ENCODE measurements around the gene UIMC1. TPM values are rescaled to one million over a fixed set of nuclear protein-coding genes. Genes with fewer than 3 reads are reported as not detected.

Gene UIMC1
- total and polyA plus RNA-seq, 2 of the 13 experiments (the other 11 are each of a cell fraction or from before 2014, with no cell fraction given): 18.9 to 32.7 TPM

DNA sequence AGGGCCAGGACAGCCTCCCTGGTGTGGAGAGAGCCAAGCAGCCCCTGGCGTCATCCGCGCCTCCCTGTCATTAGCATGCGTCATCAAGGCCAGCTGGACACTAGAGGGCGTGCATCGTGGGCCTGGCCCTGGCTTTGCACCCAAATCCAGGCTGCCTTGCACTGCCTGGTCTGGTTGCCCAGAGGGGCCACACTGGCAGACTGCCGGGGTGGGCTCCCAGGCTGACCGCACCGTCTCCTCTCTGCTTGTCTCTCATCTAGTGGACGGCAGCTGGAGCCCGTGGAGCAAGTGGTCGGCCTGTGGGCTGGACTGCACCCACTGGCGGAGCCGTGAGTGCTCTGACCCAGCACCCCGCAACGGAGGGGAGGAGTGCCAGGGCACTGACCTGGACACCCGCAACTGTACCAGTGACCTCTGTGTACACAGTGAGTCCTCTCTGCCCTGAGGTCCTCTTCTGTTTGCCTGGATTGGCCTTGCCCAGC lies 136.4 kb downstream of the UIMC1 start (continued):
- TF ChIP-seq ZNF567 (CRISPR knock-in tag; IDR thresholded peaks at IDR 0.05; ENCODE audit: borderline replicate concordance) (no peak), FOSL2 (CRISPR knock-in tag; IDR thresholded peaks at IDR 0.05) (peak; percentile 86), FOXA3 (CRISPR knock-in tag; IDR thresholded peaks at IDR 0.05) (no peak), NR2F2 (IDR thresholded peaks at IDR 0.05; ENCODE audit: borderline replicate concordance, low read depth) (no peak), SMAD9 (CRISPR knock-in tag; IDR thresholded peaks at IDR 0.05) (no peak), SCMH1 (CRISPR knock-in tag; IDR thresholded peaks at IDR 0.05; ENCODE audit: borderline replicate concordance) (no peak), SRY (CRISPR knock-in tag; IDR thresholded peaks at IDR 0.05) (no peak), TBP (CRISPR knock-in tag; IDR thresholded peaks at IDR 0.05) (no peak), ZNF747 (CRISPR knock-in tag; IDR thresholded peaks at IDR 0.05; ENCODE audit: borderline replicate concordance) (no peak), CAMTA2 (CRISPR knock-in tag; IDR thresholded peaks at IDR 0.05; ENCODE audit: borderline replicate concordance) (no peak), ZSCAN9 (CRISPR knock-in tag; IDR thresholded peaks at IDR 0.05; ENCODE audit: borderline replicate concordance) (no peak), IRF2 (CRISPR knock-in tag; IDR thresholded peaks at IDR 0.05) (no peak), PHF8 (CRISPR knock-in tag; IDR thresholded peaks at IDR 0.05) (no peak), ZNF674 (CRISPR knock-in tag; IDR thresholded peaks at IDR 0.05; ENCODE audit: low read depth) (no peak), CENPX (CRISPR knock-in tag; IDR thresholded peaks at IDR 0.05) (no peak), JUND (CRISPR knock-in tag; IDR thresholded peaks at IDR 0.05) (peak; percentile 76; the same call in 1 of the 2 replicates), ZNF44 (CRISPR knock-in tag; IDR thresholded peaks at IDR 0.05) (no peak), HNRNPL (IDR thresholded peaks at IDR 0.05; ENCODE audit: low read depth, low read length) (0 out of 2 replicates have a peak, but pooled peaks have one; percentile 29)
- TF ChIP-seq, protein P1, sequence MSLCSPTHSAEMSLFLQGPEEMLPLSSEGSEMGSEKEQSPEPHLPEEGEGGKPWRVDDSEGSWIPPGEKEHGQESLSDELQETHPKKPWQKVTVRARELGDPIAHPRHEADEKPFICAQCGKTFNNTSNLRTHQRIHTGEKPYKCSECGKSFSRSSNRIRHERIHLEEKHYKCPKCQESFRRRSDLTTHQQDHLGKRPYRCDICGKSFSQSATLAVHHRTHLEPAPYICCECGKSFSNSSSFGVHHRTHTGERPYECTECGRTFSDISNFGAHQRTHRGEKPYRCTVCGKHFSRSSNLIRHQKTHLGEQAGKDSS (CRISPR knock-in tag; IDR thresholded peaks at IDR 0.05; ENCODE audit: borderline replicate concordance, low read depth): no peak
- TF ChIP-seq, protein P2, sequence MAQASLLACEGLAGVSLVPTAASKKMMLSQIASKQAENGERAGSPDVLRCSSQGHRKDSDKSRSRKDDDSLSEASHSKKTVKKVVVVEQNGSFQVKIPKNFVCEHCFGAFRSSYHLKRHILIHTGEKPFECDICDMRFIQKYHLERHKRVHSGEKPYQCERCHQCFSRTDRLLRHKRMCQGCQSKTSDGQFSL (CRISPR knock-in tag; IDR thresholded peaks at IDR 0.05): no peak
- TF ChIP-seq, protein P3, sequence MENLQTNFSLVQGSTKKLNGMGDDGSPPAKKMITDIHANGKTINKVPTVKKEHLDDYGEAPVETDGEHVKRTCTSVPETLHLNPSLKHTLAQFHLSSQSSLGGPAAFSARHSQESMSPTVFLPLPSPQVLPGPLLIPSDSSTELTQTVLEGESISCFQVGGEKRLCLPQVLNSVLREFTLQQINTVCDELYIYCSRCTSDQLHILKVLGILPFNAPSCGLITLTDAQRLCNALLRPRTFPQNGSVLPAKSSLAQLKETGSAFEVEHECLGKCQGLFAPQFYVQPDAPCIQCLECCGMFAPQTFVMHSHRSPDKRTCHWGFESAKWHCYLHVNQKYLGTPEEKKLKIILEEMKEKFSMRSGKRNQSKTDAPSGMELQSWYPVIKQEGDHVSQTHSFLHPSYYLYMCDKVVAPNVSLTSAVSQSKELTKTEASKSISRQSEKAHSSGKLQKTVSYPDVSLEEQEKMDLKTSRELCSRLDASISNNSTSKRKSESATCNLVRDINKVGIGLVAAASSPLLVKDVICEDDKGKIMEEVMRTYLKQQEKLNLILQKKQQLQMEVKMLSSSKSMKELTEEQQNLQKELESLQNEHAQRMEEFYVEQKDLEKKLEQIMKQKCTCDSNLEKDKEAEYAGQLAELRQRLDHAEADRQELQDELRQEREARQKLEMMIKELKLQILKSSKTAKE (CRISPR knock-in tag; IDR thresholded peaks at IDR 0.05; ENCODE audit: borderline replicate concordance): no peak
- TF ChIP-seq, protein P4, sequence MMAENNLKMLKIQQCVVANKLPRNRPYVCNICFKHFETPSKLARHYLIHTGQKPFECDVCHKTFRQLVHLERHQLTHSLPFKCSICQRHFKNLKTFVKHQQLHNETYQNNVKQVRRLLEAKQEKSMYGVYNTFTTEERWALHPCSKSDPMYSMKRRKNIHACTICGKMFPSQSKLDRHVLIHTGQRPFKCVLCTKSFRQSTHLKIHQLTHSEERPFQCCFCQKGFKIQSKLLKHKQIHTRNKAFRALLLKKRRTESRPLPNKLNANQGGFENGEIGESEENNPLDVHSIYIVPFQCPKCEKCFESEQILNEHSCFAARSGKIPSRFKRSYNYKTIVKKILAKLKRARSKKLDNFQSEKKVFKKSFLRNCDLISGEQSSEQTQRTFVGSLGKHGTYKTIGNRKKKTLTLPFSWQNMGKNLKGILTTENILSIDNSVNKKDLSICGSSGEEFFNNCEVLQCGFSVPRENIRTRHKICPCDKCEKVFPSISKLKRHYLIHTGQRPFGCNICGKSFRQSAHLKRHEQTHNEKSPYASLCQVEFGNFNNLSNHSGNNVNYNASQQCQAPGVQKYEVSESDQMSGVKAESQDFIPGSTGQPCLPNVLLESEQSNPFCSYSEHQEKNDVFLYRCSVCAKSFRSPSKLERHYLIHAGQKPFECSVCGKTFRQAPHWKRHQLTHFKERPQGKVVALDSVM (CRISPR knock-in tag; IDR thresholded peaks at IDR 0.05): no peak
- TF ChIP-seq, protein P5, sequence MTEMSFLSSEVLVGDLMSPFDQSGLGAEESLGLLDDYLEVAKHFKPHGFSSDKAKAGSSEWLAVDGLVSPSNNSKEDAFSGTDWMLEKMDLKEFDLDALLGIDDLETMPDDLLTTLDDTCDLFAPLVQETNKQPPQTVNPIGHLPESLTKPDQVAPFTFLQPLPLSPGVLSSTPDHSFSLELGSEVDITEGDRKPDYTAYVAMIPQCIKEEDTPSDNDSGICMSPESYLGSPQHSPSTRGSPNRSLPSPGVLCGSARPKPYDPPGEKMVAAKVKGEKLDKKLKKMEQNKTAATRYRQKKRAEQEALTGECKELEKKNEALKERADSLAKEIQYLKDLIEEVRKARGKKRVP (CRISPR knock-in tag; IDR thresholded peaks at IDR 0.05): no peak
- TF ChIP-seq, protein P6, sequence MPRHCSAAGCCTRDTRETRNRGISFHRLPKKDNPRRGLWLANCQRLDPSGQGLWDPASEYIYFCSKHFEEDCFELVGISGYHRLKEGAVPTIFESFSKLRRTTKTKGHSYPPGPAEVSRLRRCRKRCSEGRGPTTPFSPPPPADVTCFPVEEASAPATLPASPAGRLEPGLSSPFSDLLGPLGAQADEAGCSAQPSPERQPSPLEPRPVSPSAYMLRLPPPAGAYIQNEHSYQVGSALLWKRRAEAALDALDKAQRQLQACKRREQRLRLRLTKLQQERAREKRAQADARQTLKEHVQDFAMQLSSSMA (CRISPR knock-in tag; IDR thresholded peaks at IDR 0.05): no peak
